ENCODE results near the gene LGALS16.
"Not testable (repeated sequence)": the region's sequence is repeated elsewhere in the genome, so short reads cannot be mapped to it uniquely, and the experiment has no call there.

LGALS16 gene, protein sequence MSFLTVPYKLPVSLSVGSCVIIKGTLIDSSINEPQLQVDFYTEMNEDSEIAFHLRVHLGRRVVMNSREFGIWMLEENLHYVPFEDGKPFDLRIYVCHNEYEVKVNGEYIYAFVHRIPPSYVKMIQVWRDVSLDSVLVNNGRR

DNA sequence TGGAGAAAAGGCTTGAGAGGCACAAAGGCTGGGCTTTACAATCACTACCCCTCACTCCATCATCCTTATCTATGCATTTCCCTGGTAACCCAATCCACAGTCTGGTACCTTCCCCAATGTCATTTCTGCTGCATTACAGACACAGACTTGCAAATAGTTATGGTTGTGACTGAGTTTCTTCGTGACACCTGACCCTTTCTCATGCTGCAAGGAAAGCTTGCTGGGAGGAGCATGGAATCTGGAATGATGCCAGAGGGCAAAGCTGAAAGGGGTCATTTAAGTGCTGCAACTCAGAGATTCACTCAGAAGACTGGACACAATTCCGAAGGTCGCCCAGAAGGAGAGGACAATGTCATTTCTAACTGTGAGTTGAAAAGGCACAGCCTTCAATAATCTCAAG is at the start of gene LGALS16:
TSS of gene LGALS16 (plus strand) at position 301 of the 400 bp plus-strand sequence. CDS start at position 350, 49 bp downstream.
- Histone ChIP-seq H3K9me3 (ENCODE audit: control insufficient read depth in 1 of 2, low read length in 2 of 2) (no peaks in the 10 kb centered on the region), H3K4me1 (ENCODE audit: control insufficient read depth in 1 of 2, insufficient read depth in 2 of 2, low read length in 2 of 2) (no peaks in the 10 kb centered on the region), H3K9ac (ENCODE audit: low read depth in 1 of 2, low read length in 2 of 2) (no peak within 1 kb of the TSS), H3K27ac (ENCODE audit: low read depth, low read length) (no peak within 1 kb of the TSS), H3K36me3 (ENCODE audit: control insufficient read depth in 1 of 2, insufficient read depth in 2 of 2, low read length in 2 of 2) (no peaks in the 10 kb centered on the region), H3K27me3 (ENCODE audit: control insufficient read depth in 1 of 2, insufficient read depth in 2 of 2, low read length in 2 of 2) (no peaks in the 10 kb centered on the region), H3K4me3 (ENCODE audit: low read depth in 1 of 2, low read length in 2 of 2) (no peak within 1 kb of the TSS)

DNA sequence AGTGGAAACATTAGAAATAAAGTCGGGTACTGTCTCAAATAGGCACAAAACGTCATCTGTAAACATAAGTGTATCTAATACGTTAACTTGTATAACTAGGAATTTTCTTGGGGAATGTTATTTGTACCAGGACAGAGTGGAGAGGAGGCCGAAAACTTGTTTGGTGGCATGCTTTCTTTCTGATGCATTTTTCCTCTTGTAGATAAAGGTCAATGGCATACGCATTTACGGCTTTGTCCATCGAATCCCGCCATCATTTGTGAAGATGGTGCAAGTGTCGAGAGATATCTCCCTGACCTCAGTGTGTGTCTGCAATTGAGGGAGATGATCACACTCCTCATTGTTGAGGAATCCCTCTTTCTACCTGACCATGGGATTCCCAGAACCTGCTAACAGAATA is 48.7 kb upstream of the LGALS16 start:
- Histone ChIP-seq H3K9ac (ENCODE audit: low read depth in 1 of 2, low read length in 2 of 2) (no peak overlapping the region), H3K4me1 (ENCODE audit: control insufficient read depth in 1 of 2, insufficient read depth in 2 of 2, low read length in 2 of 2) (no peaks in the 10 kb centered on the region), H3K27ac (ENCODE audit: low read depth, low read length) (no peak overlapping the region), H3K9me3 (ENCODE audit: control insufficient read depth in 1 of 2, low read length in 2 of 2) (no peaks in the 10 kb centered on the region), H3K27me3 (ENCODE audit: control insufficient read depth in 1 of 2, insufficient read depth in 2 of 2, low read length in 2 of 2) (peaks cover 0 to 4% of the 10 kb centered on the region in 2 donors), H3K36me3 (ENCODE audit: control insufficient read depth in 1 of 2, insufficient read depth in 2 of 2, low read length in 2 of 2) (no peaks in the 10 kb centered on the region), H3K4me3 (ENCODE audit: low read depth in 1 of 2, low read length in 2 of 2) (no peak overlapping the region)

DNA sequence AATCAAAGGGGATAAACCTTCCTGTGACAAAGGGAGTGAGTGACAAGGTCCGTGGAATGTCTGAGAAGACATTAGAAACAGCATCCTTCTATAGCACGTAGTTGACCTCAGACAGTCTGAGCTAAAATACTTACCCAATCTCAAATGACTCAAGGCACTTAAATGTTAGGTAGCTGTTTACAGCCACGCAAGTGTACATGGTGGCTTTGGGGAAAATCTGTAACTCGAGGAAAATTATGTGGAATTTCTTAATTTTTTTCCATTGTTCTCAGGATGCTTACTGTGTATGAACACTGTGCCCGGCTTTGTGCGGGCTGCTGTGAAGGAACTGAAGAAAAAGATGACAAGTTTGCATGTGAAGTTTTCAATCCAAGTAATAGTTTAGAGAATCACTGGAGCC is 48.2 kb upstream of the LGALS16 start:
- no peaks in the 10 kb centered on the region for H3K36me3 ChIP-seq (ENCODE audit: control insufficient read depth in 1 of 2, insufficient read depth in 2 of 2, low read length in 2 of 2)
- H3K27me3 ChIP-seq (ENCODE audit: control insufficient read depth in 1 of 2, insufficient read depth in 2 of 2, low read length in 2 of 2): peaks cover 0 to 4% of the 10 kb centered on the region in 2 donors
- H3K9ac ChIP-seq (ENCODE audit: low read depth in 1 of 2, low read length in 2 of 2): no peak overlapping the region
- H3K4me3 ChIP-seq (ENCODE audit: low read depth in 1 of 2, low read length in 2 of 2): no peak overlapping the region
- H3K27ac ChIP-seq (ENCODE audit: low read depth, low read length): no peak overlapping the region
- no peaks in the 10 kb centered on the region for H3K9me3 ChIP-seq (ENCODE audit: control insufficient read depth in 1 of 2, low read length in 2 of 2)
- H3K4me1 ChIP-seq (ENCODE audit: control insufficient read depth in 1 of 2, insufficient read depth in 2 of 2, low read length in 2 of 2): no peaks in the 10 kb centered on the region

DNA sequence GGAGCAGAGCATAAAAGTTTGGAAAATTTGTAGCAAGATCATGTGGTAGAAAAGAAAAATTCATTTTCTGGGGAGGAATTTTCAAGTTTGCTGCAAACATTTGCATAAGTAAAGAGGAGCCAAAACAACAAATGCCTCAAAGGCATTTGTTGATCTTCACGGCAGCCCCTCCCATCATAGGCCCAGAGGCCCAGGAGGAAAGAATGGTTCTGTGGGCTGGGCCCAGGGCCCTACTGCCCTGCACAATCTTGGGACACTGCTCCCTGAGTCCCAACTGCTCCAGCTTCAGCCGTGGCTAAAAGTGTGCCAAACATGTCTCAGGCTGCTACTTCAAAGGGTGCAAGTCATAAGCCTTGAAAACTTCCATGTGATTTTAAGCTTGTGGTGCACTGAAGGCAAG is 42.1 kb upstream of the LGALS16 start:
- Histone ChIP-seq H3K4me1 (ENCODE audit: control insufficient read depth in 1 of 2, insufficient read depth in 2 of 2, low read length in 2 of 2) (no peaks in the 10 kb centered on the region), H3K36me3 (ENCODE audit: control insufficient read depth in 1 of 2, insufficient read depth in 2 of 2, low read length in 2 of 2) (no peaks in the 10 kb centered on the region), H3K4me3 (ENCODE audit: low read depth in 1 of 2, low read length in 2 of 2) (no peak overlapping the region), H3K9ac (ENCODE audit: low read depth in 1 of 2, low read length in 2 of 2) (no peak overlapping the region), H3K27ac (ENCODE audit: low read depth, low read length) (no peak overlapping the region), H3K9me3 (ENCODE audit: control insufficient read depth in 1 of 2, low read length in 2 of 2) (peaks cover 0 to 4% of the 10 kb centered on the region in 2 donors), H3K27me3 (ENCODE audit: control insufficient read depth in 1 of 2, insufficient read depth in 2 of 2, low read length in 2 of 2) (no peaks in the 10 kb centered on the region)

DNA sequence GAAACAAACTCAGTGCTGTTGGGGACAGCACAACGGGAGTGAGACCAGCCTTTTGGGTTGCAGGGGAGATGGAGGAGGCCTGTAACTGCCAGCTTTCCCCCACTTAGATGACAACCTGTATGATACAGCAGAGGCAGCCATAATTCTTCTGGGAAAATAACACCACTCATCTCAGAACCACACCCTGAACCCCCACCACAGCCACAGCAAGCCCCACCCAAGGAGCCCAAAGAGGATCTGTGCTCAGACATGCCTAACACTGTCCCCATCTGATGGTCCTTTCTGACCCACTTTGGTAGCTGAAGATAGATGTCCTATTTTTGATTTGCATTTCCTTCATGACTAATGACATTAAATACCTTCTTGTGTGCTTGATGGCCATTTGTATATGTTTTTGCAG is 38.0 kb upstream of the LGALS16 start:
- H3K4me3 ChIP-seq (ENCODE audit: low read depth in 1 of 2, low read length in 2 of 2): no peak overlapping the region
- H3K9ac ChIP-seq (ENCODE audit: low read depth in 1 of 2, low read length in 2 of 2): no peak overlapping the region
- peaks cover 0 to 4% of the 10 kb centered on the region in 2 donors for H3K9me3 ChIP-seq (ENCODE audit: control insufficient read depth in 1 of 2, low read length in 2 of 2)
- H3K27me3 ChIP-seq (ENCODE audit: control insufficient read depth in 1 of 2, insufficient read depth in 2 of 2, low read length in 2 of 2): no peaks in the 10 kb centered on the region
- H3K27ac ChIP-seq (ENCODE audit: low read depth, low read length): no peak overlapping the region
- H3K4me1 ChIP-seq (ENCODE audit: control insufficient read depth in 1 of 2, insufficient read depth in 2 of 2, low read length in 2 of 2): no peaks in the 10 kb centered on the region
- no peaks in the 10 kb centered on the region for H3K36me3 ChIP-seq (ENCODE audit: control insufficient read depth in 1 of 2, insufficient read depth in 2 of 2, low read length in 2 of 2)

DNA sequence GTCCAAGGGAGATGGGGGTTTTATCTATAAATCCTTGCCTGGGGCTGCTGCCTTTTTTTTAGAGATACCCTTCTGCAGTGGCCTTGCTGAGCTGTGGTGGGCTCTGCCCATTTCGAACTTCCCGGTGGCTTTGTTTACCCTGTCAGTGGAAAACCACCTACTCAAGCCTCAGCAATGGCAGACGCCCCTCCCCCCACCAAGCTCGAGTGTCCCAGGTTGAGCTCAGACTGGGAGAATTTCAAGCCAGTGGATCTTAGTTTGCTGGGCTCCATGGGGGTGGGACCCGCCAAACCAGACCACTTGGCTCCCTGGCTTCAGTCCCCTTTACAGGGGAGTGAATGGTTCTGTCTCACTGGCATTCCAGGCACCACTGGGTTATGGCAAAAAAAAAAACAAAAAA is 31.8 kb upstream of the LGALS16 start:
- Histone ChIP-seq H3K36me3 (ENCODE audit: control insufficient read depth in 1 of 2, insufficient read depth in 2 of 2, low read length in 2 of 2) (no peaks in the 10 kb centered on the region), H3K9me3 (ENCODE audit: control insufficient read depth in 1 of 2, low read length in 2 of 2) (no peaks in the 10 kb centered on the region), H3K9ac (ENCODE audit: low read depth in 1 of 2, low read length in 2 of 2) (no peak overlapping the region), H3K27me3 (ENCODE audit: control insufficient read depth in 1 of 2, insufficient read depth in 2 of 2, low read length in 2 of 2) (no peaks in the 10 kb centered on the region), H3K4me3 (ENCODE audit: low read depth in 1 of 2, low read length in 2 of 2) (no peak overlapping the region), H3K27ac (ENCODE audit: low read depth, low read length) (no peak overlapping the region), H3K4me1 (ENCODE audit: control insufficient read depth in 1 of 2, insufficient read depth in 2 of 2, low read length in 2 of 2) (no peaks in the 10 kb centered on the region)

DNA sequence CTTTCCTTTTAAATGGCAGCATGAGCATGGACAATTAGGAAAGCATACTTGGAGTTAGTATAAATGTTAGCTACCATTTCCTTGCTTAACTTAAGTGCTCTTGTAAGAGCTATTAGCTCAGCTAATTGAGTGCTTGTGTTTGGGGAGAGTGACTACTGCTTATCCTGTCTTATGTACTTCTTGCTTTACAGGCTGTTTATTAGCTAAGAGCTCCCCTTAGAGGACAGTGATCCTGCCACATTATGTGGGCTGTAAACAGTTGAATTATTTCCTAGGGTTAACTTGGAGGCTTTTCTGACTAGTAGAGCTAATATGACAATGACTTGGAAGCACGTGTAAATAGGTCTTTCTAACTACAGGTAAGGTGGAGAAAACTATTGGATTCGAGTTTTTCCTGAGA is 28.1 kb upstream of the LGALS16 start:
- H3K4me3 ChIP-seq (ENCODE audit: low read depth in 1 of 2, low read length in 2 of 2); H3K27ac ChIP-seq (ENCODE audit: low read depth, low read length); H3K9me3 ChIP-seq (ENCODE audit: control insufficient read depth in 1 of 2, low read length in 2 of 2); H3K36me3 ChIP-seq (ENCODE audit: control insufficient read depth in 1 of 2, insufficient read depth in 2 of 2, low read length in 2 of 2); H3K4me1 ChIP-seq (ENCODE audit: control insufficient read depth in 1 of 2, insufficient read depth in 2 of 2, low read length in 2 of 2); H3K27me3 ChIP-seq (ENCODE audit: control insufficient read depth in 1 of 2, insufficient read depth in 2 of 2, low read length in 2 of 2); H3K9ac ChIP-seq (ENCODE audit: low read depth in 1 of 2, low read length in 2 of 2): not testable (repeated sequence)

DNA sequence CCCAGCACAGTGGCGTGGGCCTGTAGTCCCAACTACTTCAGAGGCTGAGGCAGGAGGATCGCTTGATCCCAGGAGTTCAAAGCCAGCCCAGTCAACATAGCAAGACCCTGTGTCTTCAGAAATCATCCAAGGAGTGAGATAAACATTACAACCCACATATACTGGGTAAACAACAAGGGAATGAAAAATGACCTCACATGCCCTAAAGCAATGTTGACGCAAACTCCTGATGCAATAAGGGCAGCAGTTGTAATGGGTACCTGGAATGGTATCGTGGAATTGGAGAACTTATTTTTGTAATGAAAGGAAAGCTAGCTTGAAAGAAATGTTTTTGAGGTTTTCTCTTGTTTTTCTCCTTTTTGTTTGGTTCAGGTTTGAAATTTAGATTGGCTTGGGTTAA is 24.5 kb upstream of the LGALS16 start:
- no peaks in the 10 kb centered on the region for H3K27me3 ChIP-seq (ENCODE audit: control insufficient read depth in 1 of 2, insufficient read depth in 2 of 2, low read length in 2 of 2)
- no peak overlapping the region for H3K27ac ChIP-seq (ENCODE audit: low read depth, low read length)
- H3K4me3 ChIP-seq (ENCODE audit: low read depth in 1 of 2, low read length in 2 of 2): no peak overlapping the region
- H3K36me3 ChIP-seq (ENCODE audit: control insufficient read depth in 1 of 2, insufficient read depth in 2 of 2, low read length in 2 of 2): no peaks in the 10 kb centered on the region
- H3K4me1 ChIP-seq (ENCODE audit: control insufficient read depth in 1 of 2, insufficient read depth in 2 of 2, low read length in 2 of 2): no peaks in the 10 kb centered on the region
- no peak overlapping the region for H3K9ac ChIP-seq (ENCODE audit: low read depth in 1 of 2, low read length in 2 of 2)
- H3K9me3 ChIP-seq (ENCODE audit: control insufficient read depth in 1 of 2, low read length in 2 of 2): no peaks in the 10 kb centered on the region

DNA sequence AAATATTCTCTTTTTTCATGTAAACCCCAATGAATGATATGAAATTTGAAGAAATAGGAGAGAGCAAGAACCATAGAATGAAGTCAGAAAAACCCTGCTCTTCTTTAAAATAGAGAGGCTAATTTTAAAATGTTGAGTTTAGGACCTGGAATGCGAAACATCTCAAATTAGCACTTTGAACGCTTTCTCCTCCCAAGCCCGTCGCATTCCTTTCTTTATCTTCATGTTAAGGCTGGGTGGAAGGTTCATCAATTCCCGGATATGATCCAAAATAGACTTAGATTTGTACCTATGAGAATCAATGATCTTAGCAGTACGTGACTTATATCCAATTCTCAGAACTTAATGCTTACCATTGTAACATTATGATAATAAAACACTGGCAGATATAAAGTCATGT is 24.1 kb upstream of the LGALS16 start:
- Histone ChIP-seq H3K9me3 (ENCODE audit: control insufficient read depth in 1 of 2, low read length in 2 of 2) (no peaks in the 10 kb centered on the region), H3K4me1 (ENCODE audit: control insufficient read depth in 1 of 2, insufficient read depth in 2 of 2, low read length in 2 of 2) (no peaks in the 10 kb centered on the region), H3K27me3 (ENCODE audit: control insufficient read depth in 1 of 2, insufficient read depth in 2 of 2, low read length in 2 of 2) (no peaks in the 10 kb centered on the region), H3K9ac (ENCODE audit: low read depth in 1 of 2, low read length in 2 of 2) (no peak overlapping the region), H3K36me3 (ENCODE audit: control insufficient read depth in 1 of 2, insufficient read depth in 2 of 2, low read length in 2 of 2) (no peaks in the 10 kb centered on the region), H3K4me3 (ENCODE audit: low read depth in 1 of 2, low read length in 2 of 2) (no peak overlapping the region), H3K27ac (ENCODE audit: low read depth, low read length) (no peak overlapping the region)

DNA sequence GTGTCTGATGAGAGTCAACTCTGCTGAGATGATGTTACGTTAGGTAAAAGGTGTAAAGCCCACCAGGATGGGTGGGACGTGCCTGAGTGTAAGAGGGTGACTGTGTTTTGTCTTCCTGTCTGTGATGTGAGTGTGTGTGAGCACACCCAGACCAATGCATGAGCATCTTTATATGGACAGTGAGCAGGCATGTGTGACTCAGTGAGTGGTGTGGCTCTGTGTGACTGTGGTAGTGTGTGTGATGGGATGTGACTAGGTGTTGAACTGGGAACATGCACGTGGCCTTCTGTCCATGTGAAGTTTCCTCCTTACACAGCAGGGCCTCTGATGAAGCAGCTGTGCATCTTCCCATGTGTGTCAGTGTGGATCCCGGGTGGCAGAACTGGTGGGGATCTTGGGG is 17.8 kb upstream of the LGALS16 start:
- H3K4me1 ChIP-seq (ENCODE audit: control insufficient read depth in 1 of 2, insufficient read depth in 2 of 2, low read length in 2 of 2): no peaks in the 10 kb centered on the region
- no peak overlapping the region for H3K27ac ChIP-seq (ENCODE audit: low read depth, low read length)
- no peak overlapping the region for H3K9ac ChIP-seq (ENCODE audit: low read depth in 1 of 2, low read length in 2 of 2)
- H3K36me3 ChIP-seq (ENCODE audit: control insufficient read depth in 1 of 2, insufficient read depth in 2 of 2, low read length in 2 of 2): no peaks in the 10 kb centered on the region
- no peak overlapping the region for H3K4me3 ChIP-seq (ENCODE audit: low read depth in 1 of 2, low read length in 2 of 2)
- peaks cover 0 to 4% of the 10 kb centered on the region in 2 donors for H3K27me3 ChIP-seq (ENCODE audit: control insufficient read depth in 1 of 2, insufficient read depth in 2 of 2, low read length in 2 of 2)
- no peaks in the 10 kb centered on the region for H3K9me3 ChIP-seq (ENCODE audit: control insufficient read depth in 1 of 2, low read length in 2 of 2)

DNA sequence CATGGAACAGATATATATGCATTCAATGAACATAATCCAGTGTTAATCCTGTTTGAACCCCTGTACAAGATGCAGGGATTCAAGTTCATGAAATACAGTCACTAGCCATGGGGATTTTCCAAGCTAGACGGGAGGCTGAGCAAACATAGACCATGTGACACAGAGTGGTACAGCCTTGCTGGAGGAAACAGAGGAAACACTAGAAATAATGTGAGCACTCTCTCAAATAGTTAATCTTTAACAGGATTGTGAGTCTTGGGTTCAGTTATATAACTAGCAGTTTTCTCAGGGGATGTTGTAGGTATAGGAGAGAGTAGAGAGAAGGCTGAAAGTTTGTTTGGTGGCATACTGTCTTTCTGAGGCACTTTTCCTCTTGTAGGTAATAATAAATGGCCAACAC is 13.9 kb upstream of the LGALS16 start:
- Histone ChIP-seq H3K36me3 (ENCODE audit: control insufficient read depth in 1 of 2, insufficient read depth in 2 of 2, low read length in 2 of 2) (no peaks in the 10 kb centered on the region), H3K9ac (ENCODE audit: low read depth in 1 of 2, low read length in 2 of 2) (no peak overlapping the region), H3K27ac (ENCODE audit: low read depth, low read length) (no peak overlapping the region), H3K27me3 (ENCODE audit: control insufficient read depth in 1 of 2, insufficient read depth in 2 of 2, low read length in 2 of 2) (peaks cover 0 to 4% of the 10 kb centered on the region in 2 donors), H3K4me1 (ENCODE audit: control insufficient read depth in 1 of 2, insufficient read depth in 2 of 2, low read length in 2 of 2) (no peaks in the 10 kb centered on the region), H3K4me3 (ENCODE audit: low read depth in 1 of 2, low read length in 2 of 2) (no peak overlapping the region), H3K9me3 (ENCODE audit: control insufficient read depth in 1 of 2, low read length in 2 of 2) (no peaks in the 10 kb centered on the region)

Measured in duodenal mucosa (tissue), 2 donors.